Loucy (cell line): ENCODE data around the gene ERF.

Experiments
- CTCF ChIP-seq: fragments of 200-600 bp; sonication (generic); conservative IDR thresholded peaks from 2 replicates; pipeline ENCODE4 v1.5.1; 2014; ENCODE audit warnings: mild to moderate bottlenecking, antibody characterized with exemption, low read length
- EZH2phosphoT487 ChIP-seq: fragments of 200-600 bp; IDR thresholded peaks from 2 replicates; pipeline ENCODE4 v1.6.1; 2018; ENCODE audit warnings: antibody characterized with exemption, mild to moderate bottlenecking, moderate library complexity, borderline replicate concordance

- TF ChIP-seq EZH2phosphoT487: no peak
- TF ChIP-seq CTCF: no peak
These were observed 13.3 kb upstream of the ERF start for GRCh38 chr19:42268142-42268703.
